ENCODE measurements around the gene CANX. TPM values are rescaled to one million over a fixed set of nuclear protein-coding genes. Genes with fewer than 3 reads are reported as not detected.

The CANX gene
- total RNA-seq, 1 donor from 2014 or later: 403 TPM

DNA sequence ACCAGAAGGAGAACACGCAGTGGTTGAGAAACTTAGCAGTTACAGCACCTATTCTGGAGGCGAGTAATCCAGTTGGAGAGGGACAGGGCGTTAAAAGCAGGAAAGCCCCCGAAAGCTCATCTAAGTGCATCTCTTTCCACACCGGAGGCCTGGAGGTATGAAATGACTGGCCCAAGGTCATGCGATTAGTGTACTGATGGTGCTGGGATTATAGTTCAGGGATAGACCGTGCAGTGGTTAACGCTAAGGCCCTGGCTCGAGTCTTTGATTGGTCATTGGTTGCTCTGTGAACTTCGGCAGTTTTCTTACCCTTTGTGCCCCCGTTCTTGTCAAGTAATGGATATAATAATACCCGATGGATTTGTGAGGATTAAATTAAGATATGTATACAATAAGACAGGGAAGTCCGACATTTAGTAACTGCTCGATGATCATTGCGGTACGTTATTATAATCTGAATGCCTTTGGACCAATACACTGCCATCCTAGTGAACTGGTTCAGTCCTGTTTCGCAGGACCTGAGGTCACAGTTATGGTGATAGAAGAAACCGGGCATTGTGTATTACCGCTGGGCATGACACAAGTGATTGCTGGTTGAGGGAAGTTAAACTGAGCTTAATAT is 960 bp downstream of the CANX start:
- Histone ChIP-seq H3K4me1 (no peaks in the 10 kb centered on the region), H3K9me3 (ENCODE audit: low read depth) (no peaks in the 10 kb centered on the region), H3K36me3 (no peaks in the 10 kb centered on the region), H4K20me1 (ENCODE audit: low read depth) (peaks cover 34% of the 10 kb centered on the region), H2AFZ (replicated peaks) (no peak overlapping the region), H3K27ac (no peak overlapping the region), H3K27me3 (no peaks in the 10 kb centered on the region), H3K4me3 (peak overlapping the region; percentile 75), H3K79me2 (ENCODE audit: low read depth) (peaks cover 59% of the 10 kb centered on the region), H3K4me2 (peak overlapping the region; percentile 79), H3F3A (ENCODE audit: low read depth) (peaks cover 13% of the 10 kb centered on the region), H3K9ac (peak overlapping the region; percentile 91)
- Mint-ChIP-seq H3K9me3 (no peaks in the 10 kb centered on the region), H3K4me3 (peak overlapping the region; percentile 98), H3K36me3 (peaks cover 25% of the 10 kb centered on the region), H3K27ac (peak overlapping the region; percentile 97), H3K27me3 (ENCODE audit: insufficient read depth, low read depth) (peaks cover 6% of the 10 kb centered on the region), H3K4me1 (peaks cover 22% of the 10 kb centered on the region)
- DNase-seq (ENCODE audit: low spot score): peak; percentile 16
- TF ChIP-seq EZH2 (IDR thresholded peaks at IDR 0.05) (no peak), EZH2phosphoT487 (IDR thresholded peaks at IDR 0.05) (no peak)
- TF ChIP-seq, protein P1, sequence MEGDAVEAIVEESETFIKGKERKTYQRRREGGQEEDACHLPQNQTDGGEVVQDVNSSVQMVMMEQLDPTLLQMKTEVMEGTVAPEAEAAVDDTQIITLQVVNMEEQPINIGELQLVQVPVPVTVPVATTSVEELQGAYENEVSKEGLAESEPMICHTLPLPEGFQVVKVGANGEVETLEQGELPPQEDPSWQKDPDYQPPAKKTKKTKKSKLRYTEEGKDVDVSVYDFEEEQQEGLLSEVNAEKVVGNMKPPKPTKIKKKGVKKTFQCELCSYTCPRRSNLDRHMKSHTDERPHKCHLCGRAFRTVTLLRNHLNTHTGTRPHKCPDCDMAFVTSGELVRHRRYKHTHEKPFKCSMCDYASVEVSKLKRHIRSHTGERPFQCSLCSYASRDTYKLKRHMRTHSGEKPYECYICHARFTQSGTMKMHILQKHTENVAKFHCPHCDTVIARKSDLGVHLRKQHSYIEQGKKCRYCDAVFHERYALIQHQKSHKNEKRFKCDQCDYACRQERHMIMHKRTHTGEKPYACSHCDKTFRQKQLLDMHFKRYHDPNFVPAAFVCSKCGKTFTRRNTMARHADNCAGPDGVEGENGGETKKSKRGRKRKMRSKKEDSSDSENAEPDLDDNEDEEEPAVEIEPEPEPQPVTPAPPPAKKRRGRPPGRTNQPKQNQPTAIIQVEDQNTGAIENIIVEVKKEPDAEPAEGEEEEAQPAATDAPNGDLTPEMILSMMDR (IDR thresholded peaks at IDR 0.05): no peak

DNA sequence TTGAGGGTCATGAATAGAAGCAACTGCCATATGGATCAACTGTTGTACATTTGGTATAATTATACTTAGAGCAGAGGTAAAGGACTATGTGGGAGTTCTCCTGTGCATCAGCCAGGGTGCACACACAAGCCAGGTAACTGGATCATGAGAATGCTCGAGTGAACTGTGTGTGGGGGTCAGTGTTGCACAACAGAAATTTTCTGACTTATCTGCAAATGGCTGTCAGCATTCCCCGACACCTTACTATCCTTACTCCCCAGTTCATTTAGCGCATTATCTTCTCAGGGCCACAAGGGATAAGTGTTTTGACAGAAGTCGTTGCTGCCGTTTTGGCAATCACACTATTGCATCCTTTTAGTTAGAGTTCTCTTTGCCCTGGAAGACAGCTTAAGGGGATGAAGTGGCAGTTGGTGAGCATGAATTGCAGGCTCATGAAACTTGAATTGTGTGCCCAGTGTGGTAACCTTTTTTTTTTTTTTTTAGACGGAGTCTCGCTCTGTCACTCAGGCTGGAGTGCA is 1.7 kb downstream of the CANX start:
- H3K9me3 Mint-ChIP-seq: no peaks in the 10 kb centered on the region
- H3K36me3 ChIP-seq: no peaks in the 10 kb centered on the region
- H3K4me3 Mint-ChIP-seq: peak overlapping the region; percentile 98
- H3K9ac ChIP-seq: no peak overlapping the region
- H3K79me2 ChIP-seq (ENCODE audit: low read depth): peaks cover 67% of the 10 kb centered on the region
- TF ChIP-seq, protein P1 (IDR thresholded peaks at IDR 0.05): no peak
- TF ChIP-seq EZH2 (IDR thresholded peaks at IDR 0.05) (no peak), EZH2phosphoT487 (IDR thresholded peaks at IDR 0.05) (no peak)
- peak overlapping the region; percentile 75 for H3K4me3 ChIP-seq
- H3K4me1 Mint-ChIP-seq: peaks cover 22% of the 10 kb centered on the region
- no peak overlapping the region for H3K27ac ChIP-seq
- no peaks in the 10 kb centered on the region for H3K27me3 ChIP-seq
- peaks cover 41% of the 10 kb centered on the region for H4K20me1 ChIP-seq (ENCODE audit: low read depth)
- no peak for DNase-seq (ENCODE audit: low spot score)
- no peaks in the 10 kb centered on the region for H3K9me3 ChIP-seq (ENCODE audit: low read depth)
- no peak overlapping the region for H2AFZ ChIP-seq (replicated peaks)
- peak overlapping the region; percentile 79 for H3K4me2 ChIP-seq
- no peak overlapping the region for H3K27ac Mint-ChIP-seq
- peaks cover 13% of the 10 kb centered on the region for H3F3A ChIP-seq (ENCODE audit: low read depth)
- peaks cover 6% of the 10 kb centered on the region for H3K27me3 Mint-ChIP-seq (ENCODE audit: insufficient read depth, low read depth)
- peaks cover 25% of the 10 kb centered on the region for H3K36me3 Mint-ChIP-seq
- no peaks in the 10 kb centered on the region for H3K4me1 ChIP-seq

DNA sequence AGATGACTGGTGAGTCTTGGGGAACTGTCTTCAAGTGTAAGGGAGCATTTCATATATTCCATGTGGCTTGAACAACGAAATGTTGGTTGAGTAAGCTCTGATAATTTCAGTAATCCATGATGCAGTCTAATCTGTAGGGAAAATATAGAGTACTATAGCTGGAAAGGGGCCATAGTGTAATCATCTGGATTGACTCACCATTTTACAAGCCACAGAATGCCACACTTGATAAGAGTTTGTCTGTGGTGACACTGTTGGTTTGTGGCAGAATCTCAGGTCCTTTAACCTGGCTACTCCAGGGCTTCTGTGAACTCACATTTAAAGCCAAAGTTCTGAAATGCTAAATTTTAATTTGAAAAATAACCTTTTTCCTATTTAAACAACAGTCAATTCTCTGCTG is 17.5 kb downstream of the CANX start:
- Histone ChIP-seq H3K27ac (no peak overlapping the region), H3K36me3 (peaks cover 31% of the 10 kb centered on the region)

More for the DNA sequence above, 17.5 kb downstream of the CANX start:
- Histone ChIP-seq H3K4me3 (no peak overlapping the region), H3K9ac (no peak overlapping the region), H3K79me2 (ENCODE audit: low read depth) (peaks cover 10% of the 10 kb centered on the region), H3K9me3 (ENCODE audit: low read depth) (no peaks in the 10 kb centered on the region), H4K20me1 (ENCODE audit: low read depth) (no peaks in the 10 kb centered on the region), H3K27me3 (no peaks in the 10 kb centered on the region), H2AFZ (replicated peaks) (no peak overlapping the region), H3K4me1 (no peaks in the 10 kb centered on the region), H3K4me2 (no peak overlapping the region), H3F3A (ENCODE audit: low read depth) (peaks cover 4% of the 10 kb centered on the region)
- no peak overlapping the region for H3K27ac Mint-ChIP-seq
- no peak overlapping the region for H3K4me3 Mint-ChIP-seq
- no peaks in the 10 kb centered on the region for H3K9me3 Mint-ChIP-seq
- peaks cover 2% of the 10 kb centered on the region for H3K27me3 Mint-ChIP-seq (ENCODE audit: insufficient read depth, low read depth)
- H3K36me3 Mint-ChIP-seq: peaks cover 40% of the 10 kb centered on the region
- no peaks in the 10 kb centered on the region for H3K4me1 Mint-ChIP-seq
- no peak for DNase-seq (ENCODE audit: low spot score)
- TF ChIP-seq EZH2phosphoT487 (IDR thresholded peaks at IDR 0.05) (no peak), EZH2 (IDR thresholded peaks at IDR 0.05) (no peak)
- TF ChIP-seq, protein P1 (IDR thresholded peaks at IDR 0.05): no peak
